Measurements from ENCODE around the gene GPR101. TPM values are rescaled to one million over a fixed set of nuclear protein-coding genes. Genes with fewer than 3 reads are reported as not detected.

GPR101 gene, protein sequence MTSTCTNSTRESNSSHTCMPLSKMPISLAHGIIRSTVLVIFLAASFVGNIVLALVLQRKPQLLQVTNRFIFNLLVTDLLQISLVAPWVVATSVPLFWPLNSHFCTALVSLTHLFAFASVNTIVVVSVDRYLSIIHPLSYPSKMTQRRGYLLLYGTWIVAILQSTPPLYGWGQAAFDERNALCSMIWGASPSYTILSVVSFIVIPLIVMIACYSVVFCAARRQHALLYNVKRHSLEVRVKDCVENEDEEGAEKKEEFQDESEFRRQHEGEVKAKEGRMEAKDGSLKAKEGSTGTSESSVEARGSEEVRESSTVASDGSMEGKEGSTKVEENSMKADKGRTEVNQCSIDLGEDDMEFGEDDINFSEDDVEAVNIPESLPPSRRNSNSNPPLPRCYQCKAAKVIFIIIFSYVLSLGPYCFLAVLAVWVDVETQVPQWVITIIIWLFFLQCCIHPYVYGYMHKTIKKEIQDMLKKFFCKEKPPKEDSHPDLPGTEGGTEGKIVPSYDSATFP
- not detected for total RNA-seq

DNA sequence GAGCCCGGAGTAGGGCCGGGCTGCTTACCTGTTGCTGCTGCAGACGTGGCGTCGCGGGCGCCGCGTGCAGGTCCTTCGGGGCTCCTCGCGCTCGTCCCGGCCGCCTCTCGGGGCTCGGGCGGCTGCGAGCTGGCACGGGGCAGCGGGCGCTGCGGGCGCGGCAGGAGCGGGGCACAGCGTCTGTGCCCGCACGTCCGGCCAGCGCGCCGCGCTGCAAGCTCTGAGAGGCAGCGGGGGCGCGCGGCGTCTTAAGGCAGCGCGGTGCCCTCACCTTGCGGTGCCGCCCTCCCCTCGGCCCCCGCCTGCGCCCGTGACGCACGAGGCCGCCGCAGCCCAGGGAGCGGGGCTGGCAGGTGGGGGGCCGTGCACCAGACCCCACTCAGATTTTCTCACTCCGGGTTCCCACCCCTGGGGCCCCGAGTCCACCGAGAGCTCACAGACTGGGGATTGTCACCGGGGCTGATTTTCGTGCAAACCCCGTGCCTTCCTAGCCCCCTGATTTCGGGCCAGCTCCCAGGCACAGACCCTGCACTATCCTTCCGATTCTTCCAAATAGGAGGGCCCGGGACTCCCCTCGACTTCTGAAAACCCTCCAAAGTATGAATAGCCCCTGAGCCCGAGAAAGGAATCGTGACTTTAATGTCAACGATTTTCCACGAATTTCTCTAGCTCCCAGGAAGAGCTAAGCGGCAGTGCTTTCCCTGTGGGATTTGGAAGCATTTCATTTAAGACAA is at the start of gene GPR101:
TSS of gene GPR101 (minus strand) at position 222 of the 734 bp plus-strand sequence. CDS start 2,321 bp downstream, outside the sequence.
- intact Hi-C loops (cut with micrococcal nuclease): no loop called here
- ChIA-PET CTCF (interaction anchor here (1.2 to 1.4 kb wide), 2 partner anchors 18 to 21 kb away, joined by 3 to 5 read pairs; no protein-coding TSS in a partner anchor), POLR2A (no interaction called here)
- H3K4me1 Mint-ChIP-seq (ENCODE audit: low read depth): peaks cover 9% of the 10 kb centered on the region
- peak; percentile 37 for ATAC-seq
- no peak for DNase-seq
- no peak within 1 kb of the TSS for H3K4me3 Mint-ChIP-seq
- H3K27ac Mint-ChIP-seq: no peak within 1 kb of the TSS
- TF ChIP-seq, protein P1, sequence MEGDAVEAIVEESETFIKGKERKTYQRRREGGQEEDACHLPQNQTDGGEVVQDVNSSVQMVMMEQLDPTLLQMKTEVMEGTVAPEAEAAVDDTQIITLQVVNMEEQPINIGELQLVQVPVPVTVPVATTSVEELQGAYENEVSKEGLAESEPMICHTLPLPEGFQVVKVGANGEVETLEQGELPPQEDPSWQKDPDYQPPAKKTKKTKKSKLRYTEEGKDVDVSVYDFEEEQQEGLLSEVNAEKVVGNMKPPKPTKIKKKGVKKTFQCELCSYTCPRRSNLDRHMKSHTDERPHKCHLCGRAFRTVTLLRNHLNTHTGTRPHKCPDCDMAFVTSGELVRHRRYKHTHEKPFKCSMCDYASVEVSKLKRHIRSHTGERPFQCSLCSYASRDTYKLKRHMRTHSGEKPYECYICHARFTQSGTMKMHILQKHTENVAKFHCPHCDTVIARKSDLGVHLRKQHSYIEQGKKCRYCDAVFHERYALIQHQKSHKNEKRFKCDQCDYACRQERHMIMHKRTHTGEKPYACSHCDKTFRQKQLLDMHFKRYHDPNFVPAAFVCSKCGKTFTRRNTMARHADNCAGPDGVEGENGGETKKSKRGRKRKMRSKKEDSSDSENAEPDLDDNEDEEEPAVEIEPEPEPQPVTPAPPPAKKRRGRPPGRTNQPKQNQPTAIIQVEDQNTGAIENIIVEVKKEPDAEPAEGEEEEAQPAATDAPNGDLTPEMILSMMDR (IDR thresholded peaks at IDR 0.05): no peak
- peaks cover 41% of the 10 kb centered on the region for H3K27me3 Mint-ChIP-seq
- no peaks in the 10 kb centered on the region for H3K36me3 Mint-ChIP-seq (ENCODE audit: low read depth)
- H3K9me3 Mint-ChIP-seq: no peaks in the 10 kb centered on the region

DNA sequence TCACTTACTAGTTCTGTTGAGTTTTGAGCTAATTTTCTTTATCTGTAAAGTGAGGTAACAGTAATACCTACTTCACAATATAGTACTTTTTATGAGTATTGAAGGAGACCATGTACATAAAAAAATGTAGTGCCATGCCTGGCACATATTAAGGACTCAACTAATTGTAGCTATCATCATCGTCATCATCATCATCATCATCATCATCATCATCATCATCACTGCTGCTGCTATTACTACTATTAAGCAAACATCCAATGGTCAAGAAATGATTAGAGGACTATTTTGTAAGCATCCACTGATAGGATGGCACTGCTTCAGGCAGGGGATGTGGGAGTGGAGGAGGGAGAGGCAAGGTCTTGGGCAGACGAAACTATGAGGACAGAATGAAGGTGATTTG is 47.4 kb upstream of the GPR101 start:
- DNase-seq (no peak), ATAC-seq (no peak)
- TF ChIP-seq, protein P1 (IDR thresholded peaks at IDR 0.05): no peak
- Mint-ChIP-seq H3K4me3 (no peak overlapping the region), H3K36me3 (ENCODE audit: low read depth) (no peaks in the 10 kb centered on the region), H3K4me1 (ENCODE audit: low read depth) (no peaks in the 10 kb centered on the region), H3K27ac (no peak overlapping the region), H3K9me3 (no peaks in the 10 kb centered on the region), H3K27me3 (peaks cover 4% of the 10 kb centered on the region)
- intact Hi-C loops (cut with micrococcal nuclease): no loop called here
- POLR2A ChIA-PET: no interaction called here
- CTCF ChIA-PET: no interaction called here

DNA sequence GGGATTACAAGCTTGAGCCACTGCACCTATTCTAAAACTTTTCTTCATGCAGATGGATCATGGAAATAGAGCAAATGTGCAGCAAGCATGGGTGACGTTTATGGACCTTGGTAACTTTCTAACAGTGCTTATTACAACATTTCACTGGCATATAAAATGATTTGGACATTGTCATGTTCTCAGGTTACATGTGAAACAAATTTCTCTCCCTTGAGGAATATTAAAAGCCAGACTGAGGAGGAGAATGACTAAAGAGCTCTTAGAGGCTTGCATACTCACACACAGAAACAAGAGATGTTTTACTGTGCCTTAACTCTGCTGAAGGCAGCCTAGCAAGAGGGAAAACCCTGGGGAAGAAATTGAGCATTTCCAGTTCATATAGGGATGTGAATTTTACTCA is 38.6 kb upstream of the GPR101 start:
- POLR2A ChIA-PET: no interaction called here
- no peaks in the 10 kb centered on the region for H3K4me1 Mint-ChIP-seq (ENCODE audit: low read depth)
- intact Hi-C loops (cut with micrococcal nuclease): no loop called here
- H3K4me3 Mint-ChIP-seq: no peak overlapping the region
- TF ChIP-seq, protein P1 (IDR thresholded peaks at IDR 0.05): no peak
- DNase-seq (no peak), ATAC-seq (no peak)
- no peaks in the 10 kb centered on the region for H3K27me3 Mint-ChIP-seq
- no peaks in the 10 kb centered on the region for H3K36me3 Mint-ChIP-seq (ENCODE audit: low read depth)
- H3K27ac Mint-ChIP-seq: no peak overlapping the region
- H3K9me3 Mint-ChIP-seq: no peaks in the 10 kb centered on the region
- CTCF ChIA-PET: interaction anchor here (0.7 kb wide), 1 partner anchor 338 kb away, joined by 3 read pairs; no protein-coding TSS in a partner anchor

DNA sequence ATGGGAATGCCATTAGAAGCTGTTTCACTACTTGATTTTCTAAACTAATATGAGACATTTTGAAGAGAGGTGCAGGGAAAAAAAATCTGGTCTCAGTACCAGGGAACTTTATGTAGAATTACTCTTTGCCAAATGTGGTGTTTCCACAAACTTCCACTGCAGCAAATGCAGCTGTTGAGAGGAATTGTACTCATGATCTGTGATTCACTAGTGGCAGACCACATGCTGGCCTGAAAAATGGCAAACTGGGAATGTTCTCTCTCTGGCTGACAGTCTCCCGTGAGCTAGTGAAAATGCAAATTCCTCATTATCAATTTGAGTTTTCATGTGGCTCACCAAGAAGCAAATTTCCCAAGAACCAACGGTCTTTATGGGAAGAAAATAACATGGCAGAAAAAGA is 37.8 kb upstream of the GPR101 start:
- ATAC-seq: no peak
- ChIA-PET CTCF (no interaction called here), POLR2A (no interaction called here)
- no peaks in the 10 kb centered on the region for H3K4me1 Mint-ChIP-seq (ENCODE audit: low read depth)
- H3K27ac Mint-ChIP-seq: no peak overlapping the region
- no peaks in the 10 kb centered on the region for H3K36me3 Mint-ChIP-seq (ENCODE audit: low read depth)
- no peaks in the 10 kb centered on the region for H3K27me3 Mint-ChIP-seq
- no peaks in the 10 kb centered on the region for H3K9me3 Mint-ChIP-seq
- TF ChIP-seq, protein P1 (IDR thresholded peaks at IDR 0.05): no peak
- DNase-seq: no peak
- no peak overlapping the region for H3K4me3 Mint-ChIP-seq
- intact Hi-C loops (cut with micrococcal nuclease): no loop called here

DNA sequence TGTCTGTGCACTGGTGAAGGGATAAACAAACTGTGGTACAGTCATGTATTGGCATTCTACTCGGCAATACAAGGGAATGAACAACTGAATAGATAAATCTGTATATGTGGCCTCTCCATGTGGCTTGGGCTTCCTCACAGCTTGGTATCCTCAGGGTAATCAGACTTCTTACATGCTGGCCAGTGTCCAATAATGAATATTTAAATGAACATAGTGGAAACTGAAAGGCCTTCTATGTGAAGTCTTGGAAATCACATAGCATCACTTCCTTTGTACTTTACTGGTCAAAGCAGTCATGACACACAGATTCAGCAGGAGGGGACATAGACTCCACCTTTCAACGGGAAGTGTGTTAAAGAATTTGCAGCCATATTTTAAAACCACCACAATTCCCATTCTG is 33.4 kb upstream of the GPR101 start:
- CTCF ChIA-PET: interaction anchor here (2.2 kb wide), 1 partner anchor 15 kb away, joined by 8 read pairs; no protein-coding TSS in a partner anchor
- Mint-ChIP-seq H3K4me3 (no peak overlapping the region), H3K27me3 (peaks cover 1% of the 10 kb centered on the region), H3K4me1 (ENCODE audit: low read depth) (no peaks in the 10 kb centered on the region), H3K36me3 (ENCODE audit: low read depth) (no peaks in the 10 kb centered on the region), H3K27ac (no peak overlapping the region), H3K9me3 (no peaks in the 10 kb centered on the region)
- ATAC-seq (no peak), DNase-seq (no peak)
- POLR2A ChIA-PET: no interaction called here
- TF ChIP-seq, protein P1 (IDR thresholded peaks at IDR 0.05): no peak
- intact Hi-C loops (cut with micrococcal nuclease): no loop called here
